GM12878 (cell line): ENCODE data around the gene CAPZB. TPM values are rescaled to one million over a fixed set of nuclear protein-coding genes. Genes with fewer than 3 reads are reported as not detected.

Experiments used
- ATAC-seq: fragments of 200-7000 bp; cut with Tn5 transposase; 3 replicates; pipeline ENCODE4 v1.9.1; 2020; ENCODE audit warnings: mild to moderate bottlenecking, moderate library complexity
- BruUV-seq: library from RNA; stranded (reverse); fragments of 400-500 nt; replicated peaks from 2 replicates; lab custom pipeline; 2021; lab: Mats Ljungman, UMichigan
- CTCF ChIA-PET: fragments of 300-600 bp; sonication (Branson Sonifier 250); formaldehyde crosslinking; extraction: SDS; loops from one replicate; lab custom pipeline; 2021; ENCODE audit warnings: inconsistent platforms; lab: Yijun Ruan, JAX
- POLR2A ChIA-PET: fragments of 350-600 bp; formaldehyde crosslinking; extraction: SDS; loops from one replicate; lab custom pipeline; 2021; ENCODE audit warnings: inconsistent platforms; lab: Charles Lee
- RAD21 ChIA-PET: fragments of 300-600 bp; sonication (Branson Sonifier 250); formaldehyde crosslinking; loops from one replicate; lab custom pipeline; 2023; ENCODE audit warnings: antibody characterized with exemption; ENCODE audit not compliant: unreplicated experiment; lab: Charles Lee
- SMC1A ChIA-PET: fragments of 300-600 bp; sonication (Branson Sonifier 250); formaldehyde crosslinking; loops from one replicate; lab custom pipeline; 2023; ENCODE audit not compliant: unreplicated experiment, uncharacterized antibody; lab: Charles Lee
- DNase-seq: peaks from one replicate; pipeline ENCODE4 v3.0.0-alpha.2; 2011; ENCODE audit warnings: low read depth, low spot score
- FAIRE-seq: peaks from 3 replicates; lab custom pipeline; 2011; peaks lifted over from hg19 to GRCh38; lab: Jason Lieb, UNC
- H2AFZ ChIP-seq: 2 replicates; pipeline ENCODE4 v1.6.0; 2011; ENCODE audit warnings: low read depth, low read length, control low read depth; ENCODE audit not compliant: control insufficient read depth
- H3K27ac ChIP-seq: 2 replicates; pipeline ENCODE4 v1.5.1; 2011; ENCODE audit warnings: control low read depth; ENCODE audit not compliant: control insufficient read depth, insufficient read depth
- H3K27me3 ChIP-seq, 2 experiments: replicated peaks in 1 of 2; 2 replicates each; pipeline versions ENCODE4 v1.6.0 to v1.6.1; 2011; ENCODE audit warnings: low read length in 1 of 2; ENCODE audit not compliant: control insufficient read depth in 2 of 2, insufficient read depth in 2 of 2
- H3K36me3 ChIP-seq, 2 experiments: 2 replicates each; pipeline ENCODE4 v1.5.1; 2011; ENCODE audit warnings: low read length in 1 of 2; ENCODE audit not compliant: control insufficient read depth in 2 of 2, insufficient read depth in 2 of 2
- H3K4me1 ChIP-seq: 2 replicates; pipeline ENCODE4 v1.6.1; 2011; ENCODE audit warnings: mild to moderate bottlenecking, low read length, moderate library complexity, mixed read lengths; ENCODE audit not compliant: control insufficient read depth, insufficient read depth
- H3K4me2 ChIP-seq: 2 replicates; pipeline ENCODE4 v1.6.0; 2011; ENCODE audit warnings: control low read depth; ENCODE audit not compliant: control insufficient read depth, insufficient read depth
- H3K4me3 ChIP-seq: fragments of 200-600 bp; sonication (generic); 2 replicates; pipeline ENCODE4 v1.5.1; 2016
- H3K79me2 ChIP-seq: 2 replicates; pipeline ENCODE4 v1.6.0; 2011; ENCODE audit warnings: low read length; ENCODE audit not compliant: control insufficient read depth, insufficient read depth
- H3K9ac ChIP-seq: 2 replicates; pipeline ENCODE4 v1.8.0; 2011; ENCODE audit warnings: low read length, control low read depth, mixed read lengths; ENCODE audit not compliant: control insufficient read depth, insufficient read depth
- H3K9me3 ChIP-seq: replicated peaks from 3 replicates; pipeline ENCODE4 v1.5.1; 2011; ENCODE audit warnings: mild to moderate bottlenecking, low read length; ENCODE audit not compliant: control insufficient read depth, insufficient read depth
- H4K20me1 ChIP-seq: 2 replicates; pipeline ENCODE4 v1.6.0; 2011; ENCODE audit not compliant: control insufficient read depth, insufficient read depth
- ETV6 ChIP-seq, 2 experiments: fragments of 450-650 bp in 1 of 2; IDR thresholded peaks in 1 of 2; conservative IDR thresholded peaks in 1 of 2; 2 replicates each; pipeline ENCODE4 v1.6.1; 2014; ENCODE audit warnings: antibody characterized with exemption in 1 of 2, borderline replicate concordance in 1 of 2, low read depth in 1 of 2, mild to moderate bottlenecking in 1 of 2, moderate library complexity in 1 of 2
- HDGF ChIP-seq: fragments of 450-650 bp; IDR thresholded peaks from 2 replicates; pipeline ENCODE4 v1.6.1; 2016; ENCODE audit warnings: antibody characterized with exemption
- MEF2A ChIP-seq: IDR thresholded peaks from 2 replicates; pipeline ENCODE4 v1.6.1; 2011; ENCODE audit warnings: low read depth, mild to moderate bottlenecking, low read length, moderate library complexity; ENCODE audit not compliant: insufficient read depth
- NR2C2 ChIP-seq: IDR thresholded peaks from 2 replicates; pipeline ENCODE4 v1.6.1; 2011; ENCODE audit warnings: borderline replicate concordance, low read depth; ENCODE audit not compliant: control insufficient read depth, insufficient read length
- RBBP5 ChIP-seq: fragments of 200-600 bp; sonication (generic); conservative IDR thresholded peaks from 2 replicates; pipeline ENCODE4 v1.6.1; 2016
- SIX5 ChIP-seq: IDR thresholded peaks from 2 replicates; pipeline ENCODE4 v1.6.1; 2011; ENCODE audit warnings: mild to moderate bottlenecking, low read depth, low read length, moderate library complexity; ENCODE audit not compliant: severe bottlenecking
- SPI1 ChIP-seq: IDR thresholded peaks from 2 replicates; pipeline ENCODE4 v1.6.1; 2011; ENCODE audit warnings: low read depth, mild to moderate bottlenecking, low read length, moderate library complexity, borderline replicate concordance; ENCODE audit not compliant: insufficient read depth
- ZBED1 ChIP-seq: IDR thresholded peaks from 2 replicates; pipeline ENCODE4 v1.6.1; 2016; ENCODE audit warnings: borderline replicate concordance
- WGBS: methylation state at CpG from one replicate; pipeline ENCODE4 v1.1.6; 2016; ENCODE audit warnings: low lambda C conversion rate; ENCODE audit not compliant: insufficient replicate concordance, insufficient coverage; ENCODE audit errors: missing lambda C conversion rate; 5-methylcytosine and 5-hydroxymethylcytosine counted together
- in situ Hi-C: fragments of 300-500 bp; cut with MboI; formaldehyde crosslinking; loops from 9 replicates; pipeline ENCODE4 v1.14.3; 2018; ENCODE audit warnings: mixed read lengths
- intact Hi-C: fragments of 100-400 bp; cut with micrococcal nuclease; formaldehyde crosslinking; loops from one replicate; pipeline ENCODE4 v1.14.2; 2022; ENCODE audit not compliant: unreplicated experiment
- polyA plus RNA-seq, 11 experiments: library from polyadenylated mRNA; depleted of rRNA in 4 of 11; unstranded in 6 of 11; stranded (reverse) in 5 of 11; fragments of >200 nt; fragmentation: Nextera tagmentation in 4 of 11; fragmentation: Illumina TruSeq in 1 of 11; extraction: Ambion mirVana in 4 of 11; extraction: Trizol in 1 of 11; gene quantifications; 1 replicate in 1 of 11; 2 replicates in 10 of 11; pipeline versions ENCODE4 v1.2.1 to v1.2.3, GENCODE V29; 2011 to 2016; ENCODE audit warnings: inconsistent platforms in 2 of 11, missing spikeins in 2 of 11, low read depth in 1 of 11
- total RNA-seq, 4 experiments: library from RNA; depleted of rRNA in 3 of 4; stranded (reverse); fragments of >200 nt in 3 of 4; fragmentation: Illumina TruSeq in 1 of 4; extraction: Trizol in 1 of 4; gene quantifications; 2 replicates each; pipeline versions ENCODE4 v1.2.1 to v1.2.3, GENCODE V29; 2013 to 2021
- TF ChIP-seq, protein P1 (sequence below): IDR thresholded peaks from 2 replicates; pipeline ENCODE4 v1.6.1; 2011; ENCODE audit warnings: borderline replicate concordance, low read depth, mild to moderate bottlenecking, moderate library complexity, low read length; ENCODE audit not compliant: insufficient read depth, poor library complexity, severe bottlenecking
- TF ChIP-seq, protein P2 (sequence below): fragments of 450-650 bp; IDR thresholded peaks from 2 replicates; pipeline ENCODE4 v1.6.1; 2017; ENCODE audit warnings: mild to moderate bottlenecking, moderate library complexity

Gene CAPZB
- total and polyA plus RNA-seq, 10 of the 15 experiments (the other 5 are each of a cell fraction or from before 2014, with no cell fraction given): 104 to 454 (median 213) TPM

DNA sequence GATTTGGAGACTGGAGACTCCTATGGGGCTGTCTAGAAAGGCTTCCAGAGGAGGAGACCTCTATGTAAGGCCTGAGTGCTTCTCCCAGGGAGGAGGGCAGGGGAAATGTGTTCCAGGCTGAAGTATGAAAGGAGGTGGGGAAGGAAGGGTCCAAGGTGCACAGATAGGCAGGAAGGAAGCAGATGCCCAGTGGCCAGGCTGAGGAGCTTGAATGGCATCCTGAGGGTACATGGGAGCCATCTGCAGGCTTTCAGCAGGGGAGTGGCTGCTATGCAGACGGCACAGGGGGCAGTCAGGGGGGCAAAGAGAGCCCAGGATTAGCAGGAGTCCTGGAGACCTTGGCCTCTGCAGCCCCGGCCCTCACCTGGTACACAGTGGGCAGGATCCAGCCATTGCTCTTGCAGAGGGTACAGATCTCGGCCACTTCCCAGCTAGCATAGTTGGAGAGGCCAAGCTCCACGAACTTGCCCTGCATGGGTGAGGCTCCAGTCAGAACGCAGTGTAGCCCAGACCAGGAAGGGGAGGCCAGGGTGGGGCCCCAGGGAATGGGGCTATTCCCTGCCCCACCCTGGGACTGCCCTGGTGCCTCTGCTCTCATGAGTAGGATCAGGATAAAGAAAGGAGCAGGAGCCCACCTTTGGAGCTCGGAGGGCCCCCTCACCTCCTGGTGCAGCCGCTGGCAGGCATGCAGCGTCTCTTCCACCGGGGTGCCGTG lies 177.4 kb downstream of the CAPZB start:
- FAIRE-seq (no peak), DNase-seq (no peak)
- H3K9me3 ChIP-seq: no peaks in the 10 kb centered on the region
- ChIA-PET RAD21 (no interaction called here), POLR2A (no interaction called here), SMC1A (no interaction called here)
- no peak for TF ChIP-seq MEF2A
- TF ChIP-seq SPI1: no peak
- TF ChIP-seq, all 136 proteins: peak for 0
- peaks cover 0 to 8% of the 10 kb centered on the region in 2 experiments; a peak in 2 of 4 replicates for H3K36me3 ChIP-seq
- no peak overlapping the region for H2AFZ ChIP-seq
- no peak overlapping the region for H3K27ac ChIP-seq
- H3K4me2 ChIP-seq: no peak overlapping the region
- peaks cover 7% of the 10 kb centered on the region for H3K4me1 ChIP-seq
- no peaks in the 10 kb centered on the region; the same call in 1 of the 2 replicates for H4K20me1 ChIP-seq
- H3K79me2 ChIP-seq: peaks cover 16% of the 10 kb centered on the region
- BruUV-seq: no TSS peak
- no peak overlapping the region for H3K4me3 ChIP-seq
- no peaks in the 10 kb centered on the region for H3K27me3 ChIP-seq
- intact Hi-C loops: no loop called here
- in situ Hi-C loops: no loop called here
- ATAC-seq: no peak
- CTCF ChIA-PET: interaction anchor here (1.2 kb wide), 1 partner anchor 215 kb away, joined by 3 read pairs; no protein-coding TSS in a partner anchor
- no peak overlapping the region for H3K9ac ChIP-seq
- WGBS: 83% methylated on average over 10 of the region's 10 CpGs

DNA sequence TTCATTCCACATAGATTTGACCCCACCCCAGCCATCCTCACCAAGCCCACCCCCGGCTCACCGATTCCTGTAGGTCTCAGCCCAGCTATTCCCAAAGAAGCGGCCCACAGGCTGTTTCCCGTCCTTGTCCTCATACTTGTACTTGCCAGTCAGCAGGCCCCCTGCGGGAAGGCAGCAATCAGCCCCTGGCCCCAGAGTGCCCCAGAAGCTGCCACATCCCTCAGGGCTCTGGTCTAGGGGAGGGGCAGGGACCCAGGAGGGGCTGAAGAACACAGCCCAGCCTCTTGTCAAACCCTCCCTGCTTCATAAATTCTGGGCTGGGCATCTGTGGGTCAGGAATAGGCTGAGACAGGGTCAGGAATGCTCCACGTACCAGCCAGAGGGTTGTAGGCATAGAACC lies 178.4 kb downstream of the CAPZB start:
- ChIA-PET CTCF (no interaction called here), POLR2A (no interaction called here), SMC1A (no interaction called here), RAD21 (no interaction called here)
- no peak for DNase-seq
- H3K4me3 ChIP-seq: no peak overlapping the region
- no peak overlapping the region for H2AFZ ChIP-seq
- no peak for FAIRE-seq
- peaks cover 0 to 8% of the 10 kb centered on the region in 2 experiments; a peak in 2 of 4 replicates for H3K36me3 ChIP-seq
- H3K4me2 ChIP-seq: no peak overlapping the region
- no peaks in the 10 kb centered on the region; the same call in 1 of the 2 replicates for H4K20me1 ChIP-seq
- H3K27ac ChIP-seq: no peak overlapping the region
- no peaks in the 10 kb centered on the region for H3K27me3 ChIP-seq
- in situ Hi-C loops (no loop called here), intact Hi-C loops (no loop called here)
- no peaks in the 10 kb centered on the region for H3K9me3 ChIP-seq
- H3K4me1 ChIP-seq: peaks cover 7% of the 10 kb centered on the region
- WGBS: 90% methylated on average over 6 of the region's 6 CpGs
- no peak for ATAC-seq
- no peak overlapping the region for H3K9ac ChIP-seq
- BruUV-seq: no TSS peak
- peaks cover 8% of the 10 kb centered on the region for H3K79me2 ChIP-seq
- TF ChIP-seq ETV6 (conservative IDR thresholded peaks at IDR 0.05 in 1 of 2, IDR thresholded peaks at IDR 0.05 in 1 of 2; ENCODE audit: borderline replicate concordance in 1 of 2, low read depth in 1 of 2) (no peak), ZBED1 (no peak), NR2C2 (no peak), SIX5 (no peak), RBBP5 (no peak), HDGF (no peak)
- TF ChIP-seq, protein P1, sequence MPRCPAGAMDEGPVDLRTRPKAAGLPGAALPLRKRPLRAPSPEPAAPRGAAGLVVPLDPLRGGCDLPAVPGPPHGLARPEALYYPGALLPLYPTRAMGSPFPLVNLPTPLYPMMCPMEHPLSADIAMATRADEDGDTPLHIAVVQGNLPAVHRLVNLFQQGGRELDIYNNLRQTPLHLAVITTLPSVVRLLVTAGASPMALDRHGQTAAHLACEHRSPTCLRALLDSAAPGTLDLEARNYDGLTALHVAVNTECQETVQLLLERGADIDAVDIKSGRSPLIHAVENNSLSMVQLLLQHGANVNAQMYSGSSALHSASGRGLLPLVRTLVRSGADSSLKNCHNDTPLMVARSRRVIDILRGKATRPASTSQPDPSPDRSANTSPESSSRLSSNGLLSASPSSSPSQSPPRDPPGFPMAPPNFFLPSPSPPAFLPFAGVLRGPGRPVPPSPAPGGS: no peak
- TF ChIP-seq, protein P2, sequence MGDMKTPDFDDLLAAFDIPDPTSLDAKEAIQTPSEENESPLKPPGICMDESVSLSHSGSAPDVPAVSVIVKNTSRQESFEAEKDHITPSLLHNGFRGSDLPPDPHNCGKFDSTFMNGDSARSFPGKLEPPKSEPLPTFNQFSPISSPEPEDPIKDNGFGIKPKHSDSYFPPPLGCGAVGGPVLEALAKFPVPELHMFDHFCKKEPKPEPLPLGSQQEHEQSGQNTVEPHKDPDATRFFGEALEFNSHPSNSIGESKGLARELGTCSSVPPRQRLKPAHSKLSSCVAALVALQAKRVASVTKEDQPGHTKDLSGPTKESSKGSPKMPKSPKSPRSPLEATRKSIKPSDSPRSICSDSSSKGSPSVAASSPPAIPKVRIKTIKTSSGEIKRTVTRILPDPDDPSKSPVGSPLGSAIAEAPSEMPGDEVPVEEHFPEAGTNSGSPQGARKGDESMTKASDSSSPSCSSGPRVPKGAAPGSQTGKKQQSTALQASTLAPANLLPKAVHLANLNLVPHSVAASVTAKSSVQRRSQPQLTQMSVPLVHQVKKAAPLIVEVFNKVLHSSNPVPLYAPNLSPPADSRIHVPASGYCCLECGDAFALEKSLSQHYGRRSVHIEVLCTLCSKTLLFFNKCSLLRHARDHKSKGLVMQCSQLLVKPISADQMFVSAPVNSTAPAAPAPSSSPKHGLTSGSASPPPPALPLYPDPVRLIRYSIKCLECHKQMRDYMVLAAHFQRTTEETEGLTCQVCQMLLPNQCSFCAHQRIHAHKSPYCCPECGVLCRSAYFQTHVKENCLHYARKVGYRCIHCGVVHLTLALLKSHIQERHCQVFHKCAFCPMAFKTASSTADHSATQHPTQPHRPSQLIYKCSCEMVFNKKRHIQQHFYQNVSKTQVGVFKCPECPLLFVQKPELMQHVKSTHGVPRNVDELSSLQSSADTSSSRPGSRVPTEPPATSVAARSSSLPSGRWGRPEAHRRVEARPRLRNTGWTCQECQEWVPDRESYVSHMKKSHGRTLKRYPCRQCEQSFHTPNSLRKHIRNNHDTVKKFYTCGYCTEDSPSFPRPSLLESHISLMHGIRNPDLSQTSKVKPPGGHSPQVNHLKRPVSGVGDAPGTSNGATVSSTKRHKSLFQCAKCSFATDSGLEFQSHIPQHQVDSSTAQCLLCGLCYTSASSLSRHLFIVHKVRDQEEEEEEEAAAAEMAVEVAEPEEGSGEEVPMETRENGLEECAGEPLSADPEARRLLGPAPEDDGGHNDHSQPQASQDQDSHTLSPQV: no peak
